ENCODE data around the gene PAFAH2.

Gene PAFAH2

DNA sequence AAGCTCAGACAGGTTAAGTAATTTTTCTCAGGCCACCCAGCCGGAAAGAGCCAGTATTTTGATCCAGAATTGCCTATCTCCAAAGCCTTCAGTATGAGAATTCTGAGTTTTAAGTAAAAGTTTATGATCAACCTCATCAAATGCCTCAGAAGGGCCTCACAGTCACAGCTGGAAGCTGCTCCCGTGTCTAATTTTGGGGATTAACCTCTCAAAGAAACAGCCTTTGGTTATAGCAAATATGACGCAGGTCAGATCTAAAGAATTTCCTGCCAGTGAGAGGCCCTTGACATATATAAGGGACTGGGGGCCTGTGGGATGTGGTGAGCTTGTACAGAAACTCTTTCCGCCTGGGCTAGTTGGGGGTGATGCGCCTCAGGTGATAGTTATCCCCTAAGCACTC is 26.0 kb upstream of the PAFAH2 start:
- no peak overlapping the region for H3K4me3 ChIP-seq (ENCODE audit: low read depth, low read length)
- TF ChIP-seq, protein P1, sequence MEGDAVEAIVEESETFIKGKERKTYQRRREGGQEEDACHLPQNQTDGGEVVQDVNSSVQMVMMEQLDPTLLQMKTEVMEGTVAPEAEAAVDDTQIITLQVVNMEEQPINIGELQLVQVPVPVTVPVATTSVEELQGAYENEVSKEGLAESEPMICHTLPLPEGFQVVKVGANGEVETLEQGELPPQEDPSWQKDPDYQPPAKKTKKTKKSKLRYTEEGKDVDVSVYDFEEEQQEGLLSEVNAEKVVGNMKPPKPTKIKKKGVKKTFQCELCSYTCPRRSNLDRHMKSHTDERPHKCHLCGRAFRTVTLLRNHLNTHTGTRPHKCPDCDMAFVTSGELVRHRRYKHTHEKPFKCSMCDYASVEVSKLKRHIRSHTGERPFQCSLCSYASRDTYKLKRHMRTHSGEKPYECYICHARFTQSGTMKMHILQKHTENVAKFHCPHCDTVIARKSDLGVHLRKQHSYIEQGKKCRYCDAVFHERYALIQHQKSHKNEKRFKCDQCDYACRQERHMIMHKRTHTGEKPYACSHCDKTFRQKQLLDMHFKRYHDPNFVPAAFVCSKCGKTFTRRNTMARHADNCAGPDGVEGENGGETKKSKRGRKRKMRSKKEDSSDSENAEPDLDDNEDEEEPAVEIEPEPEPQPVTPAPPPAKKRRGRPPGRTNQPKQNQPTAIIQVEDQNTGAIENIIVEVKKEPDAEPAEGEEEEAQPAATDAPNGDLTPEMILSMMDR (IDR thresholded peaks at IDR 0.05; ENCODE audit: borderline replicate concordance, insufficient read depth, low read depth, low read length): no peak

DNA sequence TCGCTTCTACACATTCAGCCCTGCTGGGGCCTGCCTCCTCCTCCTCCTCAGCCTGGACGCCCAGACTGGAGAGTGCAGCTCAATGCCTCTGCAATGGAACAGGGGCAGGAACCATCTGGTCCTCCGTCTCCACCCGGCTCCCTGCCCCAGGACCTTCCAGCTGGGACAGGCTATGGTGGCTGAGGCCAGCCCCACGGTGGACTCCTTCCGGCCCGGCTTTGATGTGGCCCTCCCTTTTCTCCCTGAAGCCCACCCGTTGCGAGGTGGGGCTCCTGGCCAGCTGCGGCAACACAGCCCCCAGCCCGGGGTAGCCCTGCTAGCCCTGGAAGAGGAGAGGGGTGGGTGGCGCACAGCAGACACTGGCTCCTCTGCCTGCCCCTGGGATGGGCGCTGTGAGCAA is 25.1 kb upstream of the PAFAH2 start:
- TF ChIP-seq, protein P1 (IDR thresholded peaks at IDR 0.05; ENCODE audit: borderline replicate concordance, insufficient read depth, low read depth, low read length): no peak
- H3K4me3 ChIP-seq (ENCODE audit: low read depth, low read length): no peak overlapping the region

DNA sequence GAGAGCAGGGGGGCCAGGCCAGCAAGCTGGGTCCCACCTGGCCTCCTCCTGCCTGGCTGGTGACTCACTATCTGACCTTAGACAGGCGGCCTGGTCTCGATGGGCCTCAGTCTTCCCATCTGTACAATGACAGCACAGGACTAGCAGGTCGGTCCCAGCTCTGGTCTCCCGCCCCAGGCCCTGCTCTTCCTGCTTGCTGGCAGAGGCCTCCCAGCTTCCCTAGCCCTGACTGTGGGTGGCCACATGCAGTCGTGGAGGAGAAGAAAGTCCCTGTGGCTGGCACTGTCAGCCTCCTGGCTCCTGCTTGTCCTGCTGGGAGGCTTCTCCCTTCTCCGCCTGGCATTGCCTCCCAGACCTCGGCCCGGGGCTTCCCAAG is 24.5 kb upstream of the PAFAH2 start:
- no peak overlapping the region for H3K4me3 ChIP-seq (ENCODE audit: low read depth, low read length)
- TF ChIP-seq, protein P1 (IDR thresholded peaks at IDR 0.05; ENCODE audit: borderline replicate concordance, insufficient read depth, low read depth, low read length): no peak

DNA sequence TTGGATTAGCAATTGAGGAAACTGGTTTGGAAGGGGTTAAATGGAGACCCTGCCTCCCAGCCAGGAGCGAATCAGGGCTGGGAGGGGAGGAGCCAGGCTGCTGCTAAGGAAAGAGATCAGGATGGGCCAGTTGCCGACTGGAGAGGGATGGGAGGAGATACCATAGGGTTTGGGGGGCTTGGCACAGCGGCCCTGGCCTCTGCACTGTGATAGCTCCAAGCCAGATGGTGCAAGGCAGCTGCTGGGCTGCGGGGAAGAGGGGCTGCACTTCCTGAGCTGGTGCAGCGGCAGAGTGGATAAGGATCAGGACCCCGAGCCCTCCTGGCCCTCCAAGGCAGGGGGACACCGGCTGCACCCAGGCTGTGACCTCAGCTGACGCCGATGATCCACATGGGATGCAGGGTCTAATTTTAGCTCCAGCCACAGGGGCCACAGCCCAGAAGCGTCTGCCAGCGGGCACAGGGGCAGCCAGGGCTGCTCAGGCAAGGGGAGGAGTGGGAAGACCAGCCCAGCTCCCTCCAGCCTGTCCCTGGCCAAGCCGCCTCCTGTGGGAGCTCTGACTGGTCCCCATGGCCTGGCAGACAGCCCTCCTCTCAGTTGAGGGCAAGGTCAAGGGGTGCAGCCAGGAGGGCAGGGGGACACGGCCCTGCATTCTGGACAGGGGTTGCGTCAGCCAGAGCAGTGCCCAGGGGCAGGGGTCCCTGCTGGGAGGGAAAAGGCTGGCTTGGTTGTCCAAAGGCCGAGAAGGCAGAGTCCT is 24.0 kb upstream of the PAFAH2 start, which contains the start of gene EXTL1:
EXTL1 (plus strand) TSS at position 129 of the 757 bp plus-strand sequence. CDS start 872 bp downstream, outside the sequence.
- no peak within 1 kb of the TSS for H3K4me3 ChIP-seq (ENCODE audit: low read depth, low read length)
- TF ChIP-seq, protein P1 (IDR thresholded peaks at IDR 0.05; ENCODE audit: borderline replicate concordance, insufficient read depth, low read depth, low read length): no peak

DNA sequence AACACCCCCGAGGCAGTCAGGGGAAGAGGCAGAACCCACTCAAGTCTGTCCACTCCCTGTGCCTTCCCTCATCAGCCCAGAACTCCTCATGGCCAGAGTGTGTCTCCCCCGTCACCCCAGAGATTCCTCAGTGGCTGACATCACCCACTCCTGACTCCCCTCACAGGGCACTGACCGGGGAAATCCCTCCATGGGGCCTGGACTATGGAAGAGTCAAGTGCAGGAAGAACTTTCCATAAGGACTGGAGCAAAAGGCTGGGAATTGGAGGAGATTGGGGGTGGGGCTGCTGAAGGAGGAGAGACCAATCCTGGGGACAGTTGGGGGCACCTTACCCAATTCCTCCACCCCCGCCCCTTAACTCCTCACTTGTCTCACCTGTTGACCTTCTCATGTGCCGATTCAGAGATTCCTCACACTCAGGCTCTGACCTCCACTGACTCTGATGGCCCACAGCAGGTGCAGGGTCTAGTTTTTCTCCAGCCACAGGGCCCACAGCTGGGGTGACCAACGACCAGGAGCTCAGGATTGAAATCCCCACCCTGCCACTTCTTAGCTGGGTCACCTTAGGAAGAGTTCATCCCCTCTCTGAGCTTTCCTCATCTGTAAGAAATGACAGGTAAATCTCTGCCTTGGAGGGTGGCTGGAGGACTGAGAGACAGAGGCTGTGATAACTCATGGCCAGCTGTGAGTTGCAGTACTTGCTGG is 23.2 kb upstream of the PAFAH2 start:
- no peak overlapping the region for H3K4me3 ChIP-seq (ENCODE audit: low read depth, low read length)
- TF ChIP-seq, protein P1 (IDR thresholded peaks at IDR 0.05; ENCODE audit: borderline replicate concordance, insufficient read depth, low read depth, low read length): no peak

DNA sequence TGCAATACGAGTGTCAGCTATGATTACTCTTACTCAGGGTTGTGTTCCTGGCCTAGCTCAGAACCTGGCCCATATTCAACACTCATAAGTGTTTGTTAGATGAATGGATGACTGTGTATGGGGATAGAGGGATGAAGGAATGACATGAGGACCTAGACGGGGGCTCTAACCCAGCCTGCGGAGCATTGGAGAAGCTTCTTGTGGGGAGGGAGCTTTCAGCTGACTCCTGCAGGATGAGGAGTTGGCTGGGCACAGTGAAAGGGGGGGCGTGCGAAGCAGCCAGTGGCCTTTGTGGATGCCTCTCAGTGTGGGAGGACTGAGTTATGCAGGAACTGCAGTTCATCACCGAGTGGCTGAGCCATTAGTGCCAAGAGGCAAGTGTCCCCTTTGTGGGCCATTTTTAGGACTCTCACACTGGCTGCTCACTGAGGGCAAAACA is 22.5 kb upstream of the PAFAH2 start:
- TF ChIP-seq, protein P1 (IDR thresholded peaks at IDR 0.05; ENCODE audit: borderline replicate concordance, insufficient read depth, low read depth, low read length): no peak
- no peak overlapping the region for H3K4me3 ChIP-seq (ENCODE audit: low read depth, low read length)
